Stimulated activated CD8-positive, alpha-beta memory T cell treated with anti-CD3 and anti-CD28 coated beads, Interleukin-4, amount 100 ng/mL, for 48 hours (primary cell): ENCODE measurements around the gene DTX3L.
"Not testable (repeated sequence)": the region's sequence is repeated elsewhere in the genome, so short reads cannot be mapped to it uniquely, and the experiment has no call there.

Experiments
- DNase-seq: peaks from one replicate; pipeline ENCODE4 v3.0.0-alpha.2; 2020

Gene DTX3L

GRCh38 chr3:122562923-122563716, 1.0 kb upstream of the DTX3L start:
- no peak for DNase-seq

GRCh38 chr3:122563717-122564025, 467 bp upstream of the DTX3L start:
- DNase-seq = peak; percentile 39

- DNase-seq = not testable (repeated sequence)
These were observed 4.0 kb downstream of the DTX3L start for GRCh38 chr3:122568131-122568530.

GRCh38 chr3:122568755-122569154, 4.6 kb downstream of the DTX3L start:
- DNase-seq = no peak

- peak; percentile 39 for DNase-seq
These were observed 8.8 kb downstream of the DTX3L start for GRCh38 chr3:122572940-122573412.

- DNase-seq = peak; percentile 35
These were observed 12.2 kb downstream of the DTX3L start for GRCh38 chr3:122576174-122576940.

- peak; percentile 64 for DNase-seq
These were observed 13.4 kb downstream of the DTX3L start, which contains the start of gene PARP15 for GRCh38 chr3:122577409-122578031. PARP15 (plus strand) TSS chr3:122577650; CDS start chr3:122577668, 18 bp downstream.

- DNase-seq = no peak
These were observed 14.1 kb downstream of the DTX3L start for GRCh38 chr3:122578069-122578740.

GRCh38 chr3:122580470-122580869, 16.3 kb downstream of the DTX3L start:
- no peak for DNase-seq

GRCh38 chr3:122581622-122582021, 17.5 kb downstream of the DTX3L start:
- no peak for DNase-seq

GRCh38 chr3:122582390-122582789, 18.3 kb downstream of the DTX3L start:
- no peak for DNase-seq

GRCh38 chr3:122586098-122586497, 22.0 kb downstream of the DTX3L start:
- DNase-seq = no peak

- no peak for DNase-seq
These were observed 22.8 kb downstream of the DTX3L start for GRCh38 chr3:122586773-122587485.

GRCh38 chr3:122587572-122587971, 23.4 kb downstream of the DTX3L start:
- DNase-seq = no peak

GRCh38 chr3:122589297-122589696, 25.2 kb downstream of the DTX3L start:
- DNase-seq = no peak

- no peak for DNase-seq
These were observed 26.5 kb downstream of the DTX3L start for GRCh38 chr3:122590610-122591009.

- DNase-seq = no peak
These were observed 29.9 kb downstream of the DTX3L start for GRCh38 chr3:122594025-122594424.

GRCh38 chr3:122598151-122598550, 34.0 kb downstream of the DTX3L start:
- DNase-seq = no peak

- no peak for DNase-seq
These were observed 34.4 kb downstream of the DTX3L start for GRCh38 chr3:122598556-122598955.

GRCh38 chr3:122602011-122602710, 38.0 kb downstream of the DTX3L start:
- DNase-seq = no peak

- DNase-seq = no peak
These were observed 38.9 kb downstream of the DTX3L start for GRCh38 chr3:122603056-122603455.

GRCh38 chr3:122606330-122606729, 42.2 kb downstream of the DTX3L start:
- no peak for DNase-seq
